K562 (cell line): ENCODE data around the gene CLPSL1. TPM values are rescaled to one million over a fixed set of nuclear protein-coding genes. Genes with fewer than 3 reads are reported as not detected.

Experiments used
- ATAC-seq: fragments of 200-7000 bp; cut with Tn5 transposase; 3 replicates; pipeline ENCODE4 v1.9.1; 2020; ENCODE audit warnings: moderate library complexity
- BruUV-seq: library from RNA; stranded (reverse); fragments of 400-500 nt; replicated peaks from 2 replicates; lab custom pipeline; 2021; lab: Mats Ljungman, UMichigan
- CTCF ChIA-PET: fragments of 300-600 bp; formaldehyde crosslinking; extraction: SDS; loops from one replicate; lab custom pipeline; 2021; ENCODE audit warnings: low intra/inter-chr PET ratio; lab: Yijun Ruan, JAX
- POLR2A ChIA-PET: fragments of 300-600, 350-650 bp; sonication (Branson Sonifier 250); formaldehyde crosslinking; extraction: SDS; loops from one replicate; lab custom pipeline; 2021; ENCODE audit warnings: antibody characterized with exemption, inconsistent platforms; lab: Yijun Ruan, JAX
- DNase-seq, 4 experiments: peaks; one replicate each; pipeline versions ENCODE4 v3.0.0 to v3.0.0-alpha.2; 2011 to 2018; ENCODE audit warnings: low spot score in 3 of 4, mixed read lengths in 3 of 4; ENCODE audit errors: extremely low read depth in 1 of 4
- FAIRE-seq: peaks from 2 replicates; lab custom pipeline; 2011; peaks lifted over from hg19 to GRCh38; lab: Jason Lieb, UNC
- H2AFZ ChIP-seq: 2 replicates; pipeline ENCODE4 v1.6.0; 2011; ENCODE audit warnings: low read depth, low read length, control low read depth, inconsistent platforms
- H3K27ac ChIP-seq: fragments of 200-600 bp; 3 replicates; pipeline ENCODE4 v1.8.0; 2011; ENCODE audit warnings: low read depth, mild to moderate bottlenecking, control low read depth, inconsistent platforms, low read length, moderate library complexity, mixed read lengths; ENCODE audit errors: extremely low read depth
- H3K27me3 ChIP-seq, 2 experiments: fragments of 300-600 bp in 1 of 2; 2 replicates in 1 of 2; 3 replicates in 1 of 2; pipeline versions ENCODE4 v1.6.0 to v1.8.0; 2011; ENCODE audit warnings: inconsistent platforms in 2 of 2, low read length in 2 of 2, mild to moderate bottlenecking in 1 of 2, mixed read lengths in 1 of 2, moderate library complexity in 1 of 2; ENCODE audit not compliant: control insufficient read depth in 2 of 2, insufficient read depth in 2 of 2
- H3K36me3 ChIP-seq: fragments of 300-600 bp; 3 replicates; pipeline ENCODE4 v1.8.0; 2011; ENCODE audit warnings: mild to moderate bottlenecking, low read length, inconsistent platforms; ENCODE audit not compliant: control insufficient read depth, insufficient read depth
- H3K4me1 ChIP-seq, 2 experiments: fragments of 200-600 bp in 1 of 2; replicated peaks in 1 of 2; 2 replicates in 1 of 2; 3 replicates in 1 of 2; pipeline versions ENCODE4 v1.5.1 to v1.8.0; 2011; ENCODE audit warnings: inconsistent platforms in 2 of 2, low read length in 2 of 2, mild to moderate bottlenecking in 1 of 2, mixed read lengths in 1 of 2, moderate library complexity in 1 of 2; ENCODE audit not compliant: control insufficient read depth in 2 of 2, insufficient read depth in 2 of 2
- H3K4me2 ChIP-seq: 2 replicates; pipeline ENCODE4 v1.6.1; 2011; ENCODE audit warnings: low read length, control low read depth, inconsistent platforms, mixed read lengths; ENCODE audit not compliant: insufficient read depth
- H3K4me3 ChIP-seq: fragments of 200-600 bp; sonication (generic), shearing (Covaris generic); 2 replicates; pipeline ENCODE4 v1.5.1; 2016; ENCODE audit warnings: control low read depth, inconsistent platforms
- H3K79me2 ChIP-seq: fragments of 200-600 bp; 3 replicates; pipeline ENCODE4 v1.8.0; 2011; ENCODE audit warnings: low read length, inconsistent platforms; ENCODE audit not compliant: control insufficient read depth, insufficient read depth
- H3K9ac ChIP-seq, 2 experiments: 2 replicates each; pipeline versions ENCODE4 v1.6.0 to v1.6.1; 2011; ENCODE audit warnings: low read depth in 2 of 2, low read length in 2 of 2, control low read depth in 1 of 2, inconsistent platforms in 1 of 2, mild to moderate bottlenecking in 1 of 2, mixed read lengths in 1 of 2; ENCODE audit not compliant: insufficient read depth in 1 of 2
- H3K9me1 ChIP-seq: one replicate; pipeline ENCODE4 v1.6.0; 2011; ENCODE audit warnings: inconsistent platforms, mild to moderate bottlenecking, low read length, moderate library complexity; ENCODE audit not compliant: control insufficient read depth, insufficient read depth
- H3K9me3 ChIP-seq: replicated peaks from 2 replicates; pipeline ENCODE4 v1.5.1; 2011; ENCODE audit warnings: low read depth, low read length, inconsistent platforms; ENCODE audit not compliant: control insufficient read depth, insufficient read depth
- H4K20me1 ChIP-seq: replicated peaks from 2 replicates; pipeline ENCODE4 v1.6.1; 2011; ENCODE audit warnings: low read length, inconsistent platforms, mixed read lengths; ENCODE audit not compliant: control insufficient read depth, insufficient read depth
- MCM7 ChIP-seq, 2 experiments: fragments of 450-650 bp; IDR thresholded peaks; 2 replicates each; pipeline ENCODE4 v1.6.1; 2016 to 2018
- MEIS2 ChIP-seq: fragments of 450-650 bp; IDR thresholded peaks from 2 replicates; pipeline ENCODE4 v1.6.1; 2014; ENCODE audit warnings: mild to moderate bottlenecking; ENCODE audit not compliant: partially characterized antibody
- NCOA1 ChIP-seq: fragments of 450-650 bp; IDR thresholded peaks from 2 replicates; pipeline ENCODE4 v1.6.1; 2016; ENCODE audit warnings: low read depth
- ZKSCAN3 ChIP-seq: fragments of 250-450 bp; sonication (Bioruptor Pico); IDR thresholded peaks from 2 replicates; pipeline ENCODE4 v1.4.0; 2020
- ZNF407 ChIP-seq: fragments of 450-650 bp; IDR thresholded peaks from 2 replicates; pipeline ENCODE4 v1.6.1; 2016; ENCODE audit warnings: low read depth
- WGBS: fragments of 100-300 bp; shearing (Covaris generic); methylation state at CpG from one replicate; pipeline ENCODE4 v1.1.6; 2016; ENCODE audit warnings: low coverage, mixed read lengths; ENCODE audit not compliant: insufficient coverage; ENCODE audit errors: missing lambda C conversion rate; 5-methylcytosine and 5-hydroxymethylcytosine counted together
- in situ Hi-C: fragments of 300-500 bp; cut with MboI; formaldehyde crosslinking; loops from 4 replicates; pipeline ENCODE4 v1.15.0; 2018; ENCODE audit warnings: inconsistent platforms, mixed read lengths
- intact Hi-C: fragments of 100-400 bp; cut with micrococcal nuclease; formaldehyde crosslinking; loops from 2 replicates; pipeline ENCODE4 v1.14.2; 2022
- polyA plus RNA-seq, 8 experiments: library from polyadenylated mRNA; depleted of rRNA in 4 of 8; stranded (reverse) in 5 of 8; unstranded in 3 of 8; fragments of >200 nt; fragmentation: Nextera tagmentation in 2 of 8; fragmentation: Illumina TruSeq in 1 of 8; extraction: Ambion mirVana in 2 of 8; extraction: Trizol in 1 of 8; gene quantifications; 2 replicates each; pipeline versions ENCODE4 v1.2.1 to v1.2.3, GENCODE V29; 2011 to 2014; ENCODE audit warnings: inconsistent platforms in 1 of 8, missing spikeins in 1 of 8
- total RNA-seq, 7 experiments: library from RNA; depleted of rRNA in 6 of 7; stranded (reverse); fragments of >200 nt in 6 of 7; fragmentation: Illumina TruSeq in 2 of 7; extraction: Trizol in 2 of 7; gene quantifications; 2 replicates each; pipeline versions ENCODE4 v1.2.1 to v1.2.3, GENCODE V29; 2011 to 2021; ENCODE audit warnings: low replicate concordance in 1 of 7

The CLPSL1 gene
- total and polyA plus RNA-seq, 9 of the 15 experiments (the other 6 are each of a cell fraction or from before 2014, with no cell fraction given): not detected

GRCh38 chr6:35769211-35769610, 11.6 kb upstream of the CLPSL1 start:
- in situ Hi-C loops (no loop called here), intact Hi-C loops (no loop called here)
- no TSS peak for BruUV-seq
- Histone ChIP-seq H3K36me3 (no peaks in the 10 kb centered on the region), H3K4me2 (no peak overlapping the region), H3K4me3 (no peak overlapping the region), H3K27ac (no peak overlapping the region), H3K9me1 (no peaks in the 10 kb centered on the region), H3K9ac (no peak overlapping the region), H3K4me1 (peaks cover 0 to 11% of the 10 kb centered on the region in 2 experiments; a peak in 2 of 5 replicates), H4K20me1 (no peaks in the 10 kb centered on the region), H2AFZ (no peak overlapping the region), H3K27me3 (peaks cover 20 to 59% of the 10 kb centered on the region in 2 experiments), H3K79me2 (no peaks in the 10 kb centered on the region), H3K9me3 (no peaks in the 10 kb centered on the region)
- DNase-seq (peak in 1 of 4 experiments; percentile 2), FAIRE-seq (no peak), ATAC-seq (no peak)
- 6% methylated on average over 4 of the region's 4 CpGs for WGBS
- POLR2A ChIA-PET: interaction anchor here (0.6 to 1.0 kb wide), 5 partner anchors 10 to 1801 kb away, joined by 3 to 4 read pairs (median 3); no protein-coding TSS in a partner anchor
- CTCF ChIA-PET: interaction anchor here (0.6 kb wide), 1 partner anchor 23 kb away, joined by 3 read pairs; no protein-coding TSS in a partner anchor
- TF ChIP-seq NCOA1 (no peak), ZNF407 (no peak), MEIS2 (no peak), ZKSCAN3 (no peak), MCM7 (IDR thresholded peaks at IDR 0.05) (no peak)
